Psoas muscle (tissue), 8 donors: Measurements from ENCODE around the gene MRGPRG. TPM values are rescaled to one million over a fixed set of nuclear protein-coding genes. Genes with fewer than 3 reads are reported as not detected.

Experiments
- ATAC-seq, 4 donors: fragments of 200-7000 bp; cut with Tn5 transposase; one replicate each; pipeline ENCODE4 v1.9.1; 2020; ENCODE audit warnings: moderate library complexity in 3 of 4, mild to moderate bottlenecking in 2 of 4
- DNase-seq, 2 donors: peaks; one replicate each; pipeline ENCODE4 v3.0.0-alpha.2; 2020
- H3K27ac ChIP-seq: fragments of 200-600 bp; one replicate; pipeline ENCODE4 v1.8.0; 2022
- H3K27me3 ChIP-seq, 3 donors: fragments of 200-600 bp in 1 of 3; one replicate each; pipeline versions ENCODE4 v1.6.1 to v1.8.0; 2013 to 2022; ENCODE audit warnings: low read length in 2 of 3, mild to moderate bottlenecking in 2 of 3, moderate library complexity in 1 of 3; ENCODE audit not compliant: insufficient read depth in 3 of 3
- H3K36me3 ChIP-seq, 2 donors: fragments of 200-600 bp in 1 of 2; one replicate each; pipeline versions ENCODE4 v1.6.1 to v1.8.0; 2013 to 2022; ENCODE audit warnings: low read depth in 1 of 2, mild to moderate bottlenecking in 1 of 2, moderate library complexity in 1 of 2; ENCODE audit not compliant: insufficient read depth in 1 of 2
- H3K4me1 ChIP-seq: fragments of 200-600 bp; one replicate; pipeline ENCODE4 v1.8.0; 2022
- H3K4me3 ChIP-seq: fragments of 200-600 bp; one replicate; pipeline ENCODE4 v1.8.0; 2022; ENCODE audit warnings: mild to moderate bottlenecking
- H3K9me3 ChIP-seq: fragments of 200-600 bp; one replicate; pipeline ENCODE4 v1.8.0; 2022
- CTCF ChIP-seq: fragments of 200-600 bp; IDR thresholded peaks from one replicate; pipeline ENCODE4 v1.8.0; 2022; ENCODE audit warnings: antibody characterized with exemption
- WGBS, 3 donors: extraction: QIAGEN DNeasy Blood & Tissue Kit; methylation state at CpG; one replicate each; pipeline versions ENCODE4 v1.1.6 to v1.1.7; 2013; 5-methylcytosine and 5-hydroxymethylcytosine counted together
- intact Hi-C, 2 donors: fragments of 100-400 bp; cut with DNase I; formaldehyde crosslinking; loops; one replicate each; pipeline versions ENCODE4 v1.11.0 to v1.14.2; 2022
- polyA plus RNA-seq, 3 donors: library from polyadenylated mRNA; stranded (reverse); fragments of 200-250 nt; gene quantifications; one replicate each; pipeline ENCODE4 v1.2.3, GENCODE V29; 2013
- total RNA-seq, 4 donors: library from RNA; stranded (reverse); fragmentation: NEBNext Ultra II Directional in 2 of 4; extraction: Animal tissue kit (Norgen Biotek cat#: 25700) in 2 of 4; gene quantifications; one replicate each; pipeline versions ENCODE4 v1.2.1 to v1.2.4, GENCODE V29; 2021 to 2023
- donor health status: healthy with polysubstance abuse.
- donor health status: DM: no; HTN: no; CAD: no; lungs with moderate emphysema.
- donor health status: Bipolar disorder and iron deficiency.
- donor health status: healthy.
- donor health status: DM: yes; HTN: yes; CAD: no.
- donor health status: DM: no; HTN: no; CAD: no.
- donor health status: DM: no; HTN: no; CAD: no.
- donor health status: DM: yes; HTN: yes; CAD: no.

The MRGPRG gene
- total and polyA plus RNA-seq, 7 donors = not detected

- Histone ChIP-seq H3K27ac (no peak overlapping the region), H3K9me3 (no peaks in the 10 kb centered on the region), H3K36me3 (no peaks in the 10 kb centered on the region), H3K27me3 (peaks cover 0 to 38% (median 21%) of the 10 kb centered on the region in 3 donors), H3K4me3 (no peak overlapping the region), H3K4me1 (no peaks in the 10 kb centered on the region)
- no peak for TF ChIP-seq CTCF
- intact Hi-C loops = loop anchor here in 1 of 2 donors (1.0 kb wide), 1 partner anchor 31 kb away; no protein-coding TSS in a partner anchor
- peak in 1 of 2 donors; percentile 49 for DNase-seq
- WGBS, 3 donors = 2 to 3% (median 2%) methylated on average over 46 to 51 of the region's 51 CpGs
- peak in 3 of 4 donors; percentile 37 to 60 (median 57) for ATAC-seq
Observed at GRCh38 chr11:3203221-3204043, 15.2 kb downstream of the MRGPRG start.

GRCh38 chr11:3202759-3203158 is 15.9 kb downstream of the MRGPRG start:
- Histone ChIP-seq H3K4me3 (no peak overlapping the region), H3K4me1 (no peaks in the 10 kb centered on the region), H3K9me3 (no peaks in the 10 kb centered on the region), H3K36me3 (no peaks in the 10 kb centered on the region), H3K27me3 (peaks cover 0 to 38% (median 21%) of the 10 kb centered on the region in 3 donors), H3K27ac (no peak overlapping the region)
- no peak for TF ChIP-seq CTCF
- intact Hi-C loops = loop anchor here in 1 of 2 donors (1.0 kb wide), 1 partner anchor 30 kb away; no protein-coding TSS in a partner anchor
- DNase-seq = peak in 1 of 2 donors; percentile 17
- WGBS, 3 donors = 5 to 11% (median 10%) methylated on average over 17 of the region's 17 CpGs
- no peak for ATAC-seq

- ATAC-seq (no peak), DNase-seq (peak in 1 of 2 donors; percentile 45)
- no peak for TF ChIP-seq CTCF
- Histone ChIP-seq H3K9me3 (no peaks in the 10 kb centered on the region), H3K27ac (no peak overlapping the region), H3K4me3 (no peak overlapping the region), H3K27me3 (peaks cover 0 to 38% (median 21%) of the 10 kb centered on the region in 3 donors), H3K4me1 (no peaks in the 10 kb centered on the region), H3K36me3 (no peaks in the 10 kb centered on the region)
- 60 to 69% (median 64%) methylated on average over 7 of the region's 7 CpGs for WGBS, 3 donors
- intact Hi-C loops = no loop called here
Observed at GRCh38 chr11:3202305-3202704, 16.3 kb downstream of the MRGPRG start.

GRCh38 chr11:3201677-3202181 is 16.9 kb downstream of the MRGPRG start:
- ATAC-seq (no peak), DNase-seq (no peak)
- Histone ChIP-seq H3K36me3 (no peaks in the 10 kb centered on the region), H3K4me1 (no peaks in the 10 kb centered on the region), H3K27me3 (peaks cover 0 to 38% (median 21%) of the 10 kb centered on the region in 3 donors), H3K4me3 (no peak overlapping the region), H3K9me3 (no peaks in the 10 kb centered on the region), H3K27ac (no peak overlapping the region)
- intact Hi-C loops = no loop called here
- TF ChIP-seq CTCF = no peak
- 63 to 72% (median 68%) methylated on average over 17 of the region's 17 CpGs for WGBS, 3 donors
